ES-I3 (cell line): ENCODE measurements around the gene PPP1R3G.

Source experiments
- H3K36me3 ChIP-seq: 2 replicates; pipeline ENCODE4 v1.6.1; 2013; ENCODE audit warnings: mild to moderate bottlenecking, low read length, control low read depth, moderate library complexity; ENCODE audit not compliant: insufficient read depth
- H3K4me1 ChIP-seq: 2 replicates; pipeline ENCODE4 v1.6.1; 2013; ENCODE audit warnings: mild to moderate bottlenecking, control low read depth, low read length; ENCODE audit not compliant: insufficient read depth
- H3K9ac ChIP-seq: 2 replicates; pipeline ENCODE4 v1.6.1; 2013; ENCODE audit warnings: low read depth, mild to moderate bottlenecking, low read length, moderate library complexity
- H3K9me3 ChIP-seq: 2 replicates; pipeline ENCODE4 v1.6.1; 2013; ENCODE audit warnings: mild to moderate bottlenecking, low read length, moderate library complexity; ENCODE audit not compliant: control insufficient read depth, insufficient read depth

The PPP1R3G gene

GRCh38 chr6:5081182-5081581 is 4.0 kb upstream of the PPP1R3G start:
- H3K9ac ChIP-seq = no peak overlapping the region
- H3K4me1 ChIP-seq = no peaks in the 10 kb centered on the region; the same call in 1 of the 2 replicates
- no peaks in the 10 kb centered on the region; the same call in 1 of the 2 replicates for H3K36me3 ChIP-seq

GRCh38 chr6:5081955-5082354 is 3.2 kb upstream of the PPP1R3G start:
- H3K9ac ChIP-seq = no peak overlapping the region
- no peaks in the 10 kb centered on the region; the same call in 1 of the 2 replicates for H3K4me1 ChIP-seq

More at GRCh38 chr6:5081182-5081581, 4.0 kb upstream of the PPP1R3G start:
- H3K9me3 ChIP-seq = peaks cover 3% of the 10 kb centered on the region; the same call in 1 of the 2 replicates

GRCh38 chr6:5082487-5083306 is 2.4 kb upstream of the PPP1R3G start:
- Histone ChIP-seq H3K9me3 (peaks cover 3% of the 10 kb centered on the region; the same call in 1 of the 2 replicates), H3K9ac (no peak overlapping the region), H3K36me3 (no peaks in the 10 kb centered on the region), H3K4me1 (no peaks in the 10 kb centered on the region; the same call in 1 of the 2 replicates)

More at GRCh38 chr6:5081955-5082354, 3.2 kb upstream of the PPP1R3G start:
- no peaks in the 10 kb centered on the region for H3K36me3 ChIP-seq
- H3K9me3 ChIP-seq = peaks cover 3% of the 10 kb centered on the region; the same call in 1 of the 2 replicates

GRCh38 chr6:5083307-5083583 is 1.9 kb upstream of the PPP1R3G start:
- H3K4me1 ChIP-seq = no peaks in the 10 kb centered on the region; the same call in 1 of the 2 replicates
- H3K9ac ChIP-seq = no peak overlapping the region
- peaks cover 3% of the 10 kb centered on the region; the same call in 1 of the 2 replicates for H3K9me3 ChIP-seq
- no peaks in the 10 kb centered on the region for H3K36me3 ChIP-seq

GRCh38 chr6:5083813-5084359 is 1.3 kb upstream of the PPP1R3G start:
- Histone ChIP-seq H3K9ac (peak overlapping the region; percentile 79; the same call in 1 of the 2 replicates), H3K4me1 (no peaks in the 10 kb centered on the region; the same call in 1 of the 2 replicates), H3K9me3 (peaks cover 3% of the 10 kb centered on the region; the same call in 1 of the 2 replicates), H3K36me3 (no peaks in the 10 kb centered on the region)

GRCh38 chr6:5084360-5084780 is 771 bp upstream of the PPP1R3G start:
- Histone ChIP-seq H3K4me1 (no peaks in the 10 kb centered on the region; the same call in 1 of the 2 replicates), H3K9ac (peak overlapping the region; percentile 79), H3K36me3 (no peaks in the 10 kb centered on the region), H3K9me3 (no peaks in the 10 kb centered on the region; the same call in 1 of the 2 replicates)

GRCh38 chr6:5085648-5086293 is 630 bp downstream of the PPP1R3G start:
- H3K36me3 ChIP-seq = no peaks in the 10 kb centered on the region
- H3K9me3 ChIP-seq = no peaks in the 10 kb centered on the region; the same call in 1 of the 2 replicates
- H3K4me1 ChIP-seq = no peaks in the 10 kb centered on the region; the same call in 1 of the 2 replicates
- peak overlapping the region; percentile 79 for H3K9ac ChIP-seq

- Histone ChIP-seq H3K9ac (peak overlapping the region; percentile 79), H3K4me1 (no peaks in the 10 kb centered on the region; the same call in 1 of the 2 replicates), H3K9me3 (no peaks in the 10 kb centered on the region; the same call in 1 of the 2 replicates), H3K36me3 (no peaks in the 10 kb centered on the region)
These were observed 1.3 kb downstream of the PPP1R3G start for GRCh38 chr6:5086294-5086890.

GRCh38 chr6:5087389-5087788 is 2.2 kb downstream of the PPP1R3G start:
- Histone ChIP-seq H3K9ac (no peak overlapping the region), H3K9me3 (no peaks in the 10 kb centered on the region; the same call in 1 of the 2 replicates), H3K4me1 (no peaks in the 10 kb centered on the region; the same call in 1 of the 2 replicates), H3K36me3 (no peaks in the 10 kb centered on the region)

GRCh38 chr6:5088780-5089179 is 3.6 kb downstream of the PPP1R3G start:
- no peaks in the 10 kb centered on the region for H3K36me3 ChIP-seq
- H3K9ac ChIP-seq = no peak overlapping the region
- H3K9me3 ChIP-seq = no peaks in the 10 kb centered on the region; the same call in 1 of the 2 replicates
- no peaks in the 10 kb centered on the region for H3K4me1 ChIP-seq

GRCh38 chr6:5089481-5090438 is 4.6 kb downstream of the PPP1R3G start:
- Histone ChIP-seq H3K9ac (no peak overlapping the region), H3K4me1 (no peaks in the 10 kb centered on the region), H3K9me3 (no peaks in the 10 kb centered on the region; the same call in 1 of the 2 replicates), H3K36me3 (no peaks in the 10 kb centered on the region)

- Histone ChIP-seq H3K9me3 (no peaks in the 10 kb centered on the region; the same call in 1 of the 2 replicates), H3K36me3 (no peaks in the 10 kb centered on the region), H3K4me1 (no peaks in the 10 kb centered on the region), H3K9ac (no peak overlapping the region)
These were observed 5.5 kb downstream of the PPP1R3G start for GRCh38 chr6:5090603-5091002.
